ENCODE data around the gene SLC35A1.

The SLC35A1 gene, protein sequence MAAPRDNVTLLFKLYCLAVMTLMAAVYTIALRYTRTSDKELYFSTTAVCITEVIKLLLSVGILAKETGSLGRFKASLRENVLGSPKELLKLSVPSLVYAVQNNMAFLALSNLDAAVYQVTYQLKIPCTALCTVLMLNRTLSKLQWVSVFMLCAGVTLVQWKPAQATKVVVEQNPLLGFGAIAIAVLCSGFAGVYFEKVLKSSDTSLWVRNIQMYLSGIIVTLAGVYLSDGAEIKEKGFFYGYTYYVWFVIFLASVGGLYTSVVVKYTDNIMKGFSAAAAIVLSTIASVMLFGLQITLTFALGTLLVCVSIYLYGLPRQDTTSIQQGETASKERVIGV

DNA sequence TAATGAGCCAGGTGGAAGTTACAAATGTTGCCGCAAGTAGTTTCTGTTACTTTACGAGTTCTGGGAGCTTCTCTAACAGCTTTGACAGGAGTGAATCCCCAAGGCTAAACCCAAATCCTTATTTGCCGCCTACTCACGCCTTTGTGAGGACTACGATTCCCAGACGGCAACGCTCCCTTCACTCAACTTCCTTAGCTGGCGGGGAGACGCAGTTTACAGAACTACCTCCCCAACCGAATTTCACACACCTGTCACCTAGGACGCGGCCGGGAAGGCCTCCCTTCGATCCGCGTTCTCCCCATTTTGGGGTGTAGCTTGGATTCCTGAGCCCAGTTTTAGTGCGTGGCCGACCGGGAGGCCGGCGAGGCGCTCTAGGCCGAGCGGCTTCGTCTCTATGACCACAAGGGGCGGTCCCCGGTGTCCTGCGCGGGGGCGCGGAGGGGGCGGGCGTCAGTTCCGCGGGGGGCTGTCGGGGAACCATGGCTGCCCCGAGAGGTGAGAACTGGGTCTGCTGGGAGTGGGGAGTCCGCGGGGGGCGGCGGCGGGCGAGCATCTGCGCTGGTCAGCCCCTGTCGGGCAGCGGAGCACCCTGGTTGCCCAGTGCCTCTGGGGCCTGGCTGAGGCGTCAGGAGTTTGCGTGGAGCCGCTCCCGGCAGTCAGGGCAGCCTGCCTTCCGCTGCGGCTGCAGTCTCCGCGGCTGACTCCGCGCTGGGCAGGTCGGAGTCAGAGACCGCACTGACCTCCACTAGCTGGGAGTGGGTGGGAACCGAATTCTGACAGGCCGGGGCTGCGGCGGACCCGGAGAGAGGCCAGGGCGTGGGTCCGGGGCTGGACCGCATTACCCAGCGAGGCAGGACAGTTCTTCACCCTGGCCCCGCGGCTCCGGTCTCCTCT lies at the start of gene SLC35A1:
TSS of gene SLC35A1 (plus strand) at position 450 of the 894 bp plus-strand sequence. CDS start at position 480, 30 bp downstream.
- TF ChIP-seq, protein P1, sequence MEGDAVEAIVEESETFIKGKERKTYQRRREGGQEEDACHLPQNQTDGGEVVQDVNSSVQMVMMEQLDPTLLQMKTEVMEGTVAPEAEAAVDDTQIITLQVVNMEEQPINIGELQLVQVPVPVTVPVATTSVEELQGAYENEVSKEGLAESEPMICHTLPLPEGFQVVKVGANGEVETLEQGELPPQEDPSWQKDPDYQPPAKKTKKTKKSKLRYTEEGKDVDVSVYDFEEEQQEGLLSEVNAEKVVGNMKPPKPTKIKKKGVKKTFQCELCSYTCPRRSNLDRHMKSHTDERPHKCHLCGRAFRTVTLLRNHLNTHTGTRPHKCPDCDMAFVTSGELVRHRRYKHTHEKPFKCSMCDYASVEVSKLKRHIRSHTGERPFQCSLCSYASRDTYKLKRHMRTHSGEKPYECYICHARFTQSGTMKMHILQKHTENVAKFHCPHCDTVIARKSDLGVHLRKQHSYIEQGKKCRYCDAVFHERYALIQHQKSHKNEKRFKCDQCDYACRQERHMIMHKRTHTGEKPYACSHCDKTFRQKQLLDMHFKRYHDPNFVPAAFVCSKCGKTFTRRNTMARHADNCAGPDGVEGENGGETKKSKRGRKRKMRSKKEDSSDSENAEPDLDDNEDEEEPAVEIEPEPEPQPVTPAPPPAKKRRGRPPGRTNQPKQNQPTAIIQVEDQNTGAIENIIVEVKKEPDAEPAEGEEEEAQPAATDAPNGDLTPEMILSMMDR (IDR thresholded peaks at IDR 0.05; ENCODE audit: extremely low read depth, insufficient read depth, missing control alignments): no peak
- in situ Hi-C loops (cut with MboI; ENCODE audit: low pct_unique_long_range_greater_than_20kb, low sequenced_read_pairs, unreplicated experiment): no loop called here
- peak; percentile 90 for DNase-seq (ENCODE audit: low spot score)

DNA sequence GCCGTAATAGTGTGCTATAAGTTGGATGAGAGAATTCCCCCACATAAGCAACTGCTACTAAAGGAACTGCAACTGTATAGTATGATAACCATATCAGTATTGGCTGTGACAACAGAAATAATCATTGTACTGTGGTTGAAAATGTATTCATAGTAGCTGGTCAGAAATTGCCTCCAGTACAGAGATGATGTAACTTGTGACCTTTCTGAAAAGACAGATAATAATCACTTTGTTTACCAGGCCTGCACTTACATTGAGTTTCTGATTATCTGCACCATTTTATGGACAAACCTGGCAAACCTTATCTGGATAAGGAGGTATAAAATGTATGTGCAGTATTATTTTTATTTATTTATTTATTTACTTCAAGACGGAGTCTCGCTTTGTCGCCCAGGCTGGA lies 46.0 kb upstream of the SLC35A1 start:
- no peak for DNase-seq (ENCODE audit: low spot score)
- in situ Hi-C loops (cut with MboI; ENCODE audit: low pct_unique_long_range_greater_than_20kb, low sequenced_read_pairs, unreplicated experiment): no loop called here
- TF ChIP-seq, protein P1 (IDR thresholded peaks at IDR 0.05; ENCODE audit: extremely low read depth, insufficient read depth, missing control alignments): no peak

DNA sequence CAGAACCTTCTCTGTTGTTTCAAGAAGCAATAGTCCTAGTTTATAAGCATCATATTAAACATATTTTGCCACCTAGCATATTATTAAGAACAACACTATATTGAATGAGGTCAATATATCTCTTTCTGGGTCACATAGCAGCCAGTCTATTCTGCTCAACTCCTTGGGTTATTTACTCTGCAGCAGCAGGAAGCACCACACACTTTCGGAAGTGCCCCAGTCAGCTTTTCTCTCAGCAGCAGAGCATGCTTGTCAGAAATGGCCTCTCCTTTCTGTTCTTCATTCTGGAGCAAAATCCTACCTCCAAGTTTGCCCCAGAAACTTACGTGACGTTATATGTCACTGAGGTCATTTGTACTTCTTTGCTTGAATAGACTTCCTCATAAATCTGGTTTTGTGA lies 42.3 kb upstream of the SLC35A1 start:
- TF ChIP-seq, protein P1 (IDR thresholded peaks at IDR 0.05; ENCODE audit: extremely low read depth, insufficient read depth, missing control alignments): no peak
- DNase-seq (ENCODE audit: low spot score): no peak
- in situ Hi-C loops (cut with MboI; ENCODE audit: low pct_unique_long_range_greater_than_20kb, low sequenced_read_pairs, unreplicated experiment): no loop called here

DNA sequence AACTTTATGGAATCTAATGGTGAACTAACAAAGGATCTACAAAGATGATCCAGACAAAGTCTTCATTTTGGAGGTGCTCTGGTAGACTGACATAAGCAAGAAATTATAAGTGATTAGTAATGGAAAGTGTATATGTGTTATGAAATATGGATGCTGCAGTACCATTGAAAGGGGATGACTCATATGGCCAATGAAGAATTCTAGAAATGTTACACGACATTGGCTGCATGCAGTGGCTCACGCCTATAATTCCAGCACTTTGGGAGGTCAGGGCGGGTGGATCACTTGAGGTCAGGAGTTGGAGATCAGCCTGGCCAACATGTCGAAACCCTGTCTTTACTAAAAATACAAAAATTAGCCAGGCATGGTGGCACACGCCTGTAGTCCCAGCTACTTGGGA lies 41.5 kb upstream of the SLC35A1 start:
- TF ChIP-seq, protein P1 (IDR thresholded peaks at IDR 0.05; ENCODE audit: extremely low read depth, insufficient read depth, missing control alignments): no peak
- in situ Hi-C loops (cut with MboI; ENCODE audit: low pct_unique_long_range_greater_than_20kb, low sequenced_read_pairs, unreplicated experiment): no loop called here
- no peak for DNase-seq (ENCODE audit: low spot score)

DNA sequence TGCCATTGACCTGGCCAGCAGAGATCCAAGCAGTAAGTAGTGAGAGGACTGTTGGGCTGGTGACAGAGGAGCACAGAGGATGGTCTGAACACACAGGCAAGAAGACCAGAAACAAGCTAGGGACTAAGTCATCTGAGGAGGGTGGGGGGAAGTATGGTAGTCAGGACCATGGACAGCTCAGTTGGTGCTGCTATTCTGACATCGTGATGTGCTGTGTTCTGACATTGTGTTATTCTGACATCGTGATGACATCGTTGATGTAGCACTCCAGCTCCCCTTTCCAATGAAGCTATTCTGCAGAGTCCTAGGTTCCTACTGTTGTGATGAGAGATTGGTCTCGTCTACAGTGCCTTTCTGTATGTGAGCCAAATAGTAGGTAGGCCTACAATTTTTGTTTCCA lies 36.3 kb upstream of the SLC35A1 start:
- in situ Hi-C loops (cut with MboI; ENCODE audit: low pct_unique_long_range_greater_than_20kb, low sequenced_read_pairs, unreplicated experiment): no loop called here
- TF ChIP-seq, protein P1 (IDR thresholded peaks at IDR 0.05; ENCODE audit: extremely low read depth, insufficient read depth, missing control alignments): no peak
- DNase-seq (ENCODE audit: low spot score): peak; percentile 39

DNA sequence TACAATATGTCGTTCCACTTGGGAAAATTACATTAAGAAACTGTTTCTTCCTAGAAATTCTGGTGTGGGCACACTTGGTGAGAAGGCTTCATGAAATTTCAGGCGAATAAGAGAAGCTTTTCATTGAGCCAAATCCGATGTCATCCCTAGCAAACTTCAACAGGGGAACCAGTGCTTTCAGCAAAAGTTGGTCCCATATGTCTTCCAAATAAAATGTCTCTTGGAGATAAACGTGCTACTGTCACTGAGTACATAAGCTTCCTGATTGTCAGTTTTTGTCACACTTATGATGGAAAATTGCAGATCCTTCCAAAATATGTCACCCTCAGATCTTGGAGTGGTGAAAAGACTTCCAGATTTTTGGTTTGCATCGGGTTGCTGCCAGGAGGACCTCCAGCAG lies 31.1 kb upstream of the SLC35A1 start:
- DNase-seq (ENCODE audit: low spot score): no peak
- in situ Hi-C loops (cut with MboI; ENCODE audit: low pct_unique_long_range_greater_than_20kb, low sequenced_read_pairs, unreplicated experiment): no loop called here

More for the DNA sequence above, 31.1 kb upstream of the SLC35A1 start:
- TF ChIP-seq, protein P1 (IDR thresholded peaks at IDR 0.05; ENCODE audit: extremely low read depth, insufficient read depth, missing control alignments): no peak
